HG03025 (cell line): ENCODE data around the gene EEPD1.
A peak's percentile ranks its signal among the peaks of the same experiment; 100 is the strongest.
"Not testable (repeated sequence)": the region's sequence is repeated elsewhere in the genome, so short reads cannot be mapped to it uniquely, and the experiment has no call there.

Source experiments
- ATAC-seq: cut with Tn5 transposase; IDR thresholded peaks from one replicate; pipeline ENCODE4 v1.9.1; 2021; ENCODE audit warnings: mild to moderate bottlenecking, moderate library complexity; ENCODE audit not compliant: unreplicated experiment, low FRiP score

Gene EEPD1

GRCh38 chr7:36152756-36153570 lies at the start of gene EEPD1:
Gene EEPD1 (plus strand): TSS chr7:36153254. CDS start chr7:36154325, 1,071 bp downstream.
- peak; percentile 98 for ATAC-seq

DNA sequence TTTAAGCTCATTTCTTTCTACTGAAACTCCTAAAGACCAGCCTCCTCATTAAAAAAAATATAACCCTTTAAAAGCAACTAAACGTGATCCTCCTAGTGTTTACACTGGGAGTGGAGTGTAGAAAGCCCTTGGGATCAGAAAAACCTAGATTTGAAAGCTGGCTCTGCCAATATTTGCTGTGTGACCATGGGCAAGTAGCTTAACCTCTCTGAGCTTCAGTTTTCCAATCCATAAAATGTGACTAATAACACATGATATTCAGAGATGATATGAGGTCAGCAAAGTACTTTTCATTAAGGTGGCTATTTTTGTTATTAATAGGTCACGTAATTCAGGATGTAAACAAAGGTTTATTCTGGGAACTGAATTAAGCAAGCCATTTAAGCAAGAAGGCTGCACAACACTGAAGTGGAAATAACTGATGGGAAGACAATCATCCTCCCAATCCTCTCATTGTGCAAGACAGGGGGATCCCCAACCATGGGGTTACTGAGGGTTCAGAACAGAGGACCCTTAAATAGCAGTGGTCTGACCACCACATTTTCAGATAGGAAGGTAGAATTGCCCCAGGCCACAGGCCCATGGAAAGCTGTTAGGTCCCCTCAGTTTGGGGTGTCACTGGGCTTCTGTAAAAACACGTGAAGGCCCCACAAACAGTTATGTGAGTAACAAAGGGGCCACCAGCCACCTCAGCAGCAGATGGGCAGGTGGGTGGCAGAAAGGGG lies 49.1 kb upstream of the EEPD1 start:
- no peak for ATAC-seq

DNA sequence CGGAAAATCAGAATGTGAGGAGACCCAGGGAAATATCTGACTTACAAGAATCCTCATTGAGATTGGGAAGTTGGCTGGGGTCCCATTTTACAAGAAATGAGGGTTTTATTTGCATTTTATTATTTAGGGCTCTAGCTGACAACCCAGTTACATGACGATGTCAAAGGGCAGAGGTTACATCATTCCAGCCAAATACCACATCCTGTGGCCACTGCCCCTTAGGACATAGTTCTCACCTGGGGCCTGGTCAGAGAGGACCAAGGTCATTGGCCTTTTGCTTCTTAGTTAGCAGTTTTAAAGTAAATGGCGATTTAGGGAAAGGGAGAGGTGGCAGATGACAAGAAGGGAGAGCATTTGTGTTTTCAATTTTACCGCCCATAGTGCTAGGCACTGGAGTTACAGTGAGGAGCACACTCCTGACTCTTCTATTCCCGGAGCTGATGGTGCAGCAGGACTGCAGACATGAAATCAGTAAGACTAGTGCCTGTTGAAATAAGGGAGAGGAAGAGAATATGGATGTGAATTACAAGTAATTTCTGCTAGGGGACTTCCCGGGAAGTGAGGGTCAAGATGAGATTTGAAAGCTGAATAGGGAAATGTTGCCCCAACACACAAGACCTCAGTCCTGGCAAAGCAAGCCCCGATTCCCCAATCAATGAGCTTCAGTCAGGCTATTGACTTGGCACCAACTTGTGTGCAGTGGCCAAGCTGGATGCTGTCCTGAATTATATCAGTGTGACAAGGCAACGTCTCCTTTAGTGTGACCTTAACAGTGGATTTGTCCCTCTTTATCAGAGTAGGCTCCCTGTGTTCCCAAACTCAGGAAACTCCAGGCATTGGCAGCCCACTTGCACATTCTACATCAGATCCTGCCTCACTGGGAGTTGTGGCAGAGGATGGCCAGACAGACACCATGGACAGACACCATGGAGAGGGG lies 45.8 kb upstream of the EEPD1 start:
- ATAC-seq = not testable (repeated sequence)

GRCh38 chr7:36107926-36108631 lies 45.0 kb upstream of the EEPD1 start:
- ATAC-seq = no peak

- no peak for ATAC-seq
Measured at GRCh38 chr7:36109013-36109627, 43.9 kb upstream of the EEPD1 start.

GRCh38 chr7:36110584-36110983 lies 42.5 kb upstream of the EEPD1 start:
- no peak for ATAC-seq

DNA sequence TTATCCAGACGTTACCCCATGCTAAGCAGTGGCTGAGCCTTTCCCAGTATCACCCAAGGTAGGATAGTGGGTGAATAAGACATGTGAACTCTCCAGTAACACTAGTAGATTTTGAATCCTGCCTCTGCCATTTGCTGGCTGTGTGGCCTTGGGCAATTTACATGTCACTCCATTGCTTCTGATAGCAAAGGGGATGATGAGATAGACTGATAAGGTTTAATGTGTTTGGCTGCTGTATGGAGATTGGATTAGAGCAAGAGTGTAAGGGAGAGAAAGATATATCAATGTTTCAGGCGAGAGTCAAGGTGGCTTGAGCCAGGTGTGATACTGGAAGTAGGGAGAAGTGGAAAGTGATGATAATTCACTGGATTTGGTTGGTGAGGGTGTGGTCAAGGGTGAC lies 40.1 kb upstream of the EEPD1 start:
- ATAC-seq = no peak

GRCh38 chr7:36114355-36114754 lies 38.7 kb upstream of the EEPD1 start:
- ATAC-seq = no peak

- ATAC-seq = peak; percentile 100
Measured at GRCh38 chr7:36115448-36116321, 37.4 kb upstream of the EEPD1 start.

- no peak for ATAC-seq
Measured at GRCh38 chr7:36116347-36117202, 36.5 kb upstream of the EEPD1 start.

- no peak for ATAC-seq
Measured at GRCh38 chr7:36117203-36117840, 35.7 kb upstream of the EEPD1 start.

DNA sequence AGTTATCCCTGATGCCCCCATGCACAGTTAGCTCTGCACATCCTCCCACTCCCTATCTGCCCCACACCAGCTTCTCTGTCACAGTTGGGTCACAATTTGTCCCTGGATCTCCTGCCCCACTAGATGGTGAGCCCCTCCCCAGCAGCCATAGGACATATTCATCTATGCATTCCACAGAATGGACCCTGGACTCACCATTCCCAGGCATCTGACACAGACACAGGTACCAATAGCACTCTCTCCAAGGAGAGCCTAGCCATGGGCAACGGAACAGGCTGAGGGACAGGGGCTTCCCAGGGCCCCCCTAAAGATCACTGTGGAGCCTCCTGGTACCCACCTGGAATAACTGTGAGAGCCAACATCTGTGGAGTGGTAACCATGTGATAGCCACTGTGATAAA lies 34.7 kb upstream of the EEPD1 start:
- no peak for ATAC-seq

GRCh38 chr7:36119005-36119706 lies 33.9 kb upstream of the EEPD1 start:
- no peak for ATAC-seq

- ATAC-seq = not testable (repeated sequence)
Measured at GRCh38 chr7:36119983-36120646, 32.9 kb upstream of the EEPD1 start.

DNA sequence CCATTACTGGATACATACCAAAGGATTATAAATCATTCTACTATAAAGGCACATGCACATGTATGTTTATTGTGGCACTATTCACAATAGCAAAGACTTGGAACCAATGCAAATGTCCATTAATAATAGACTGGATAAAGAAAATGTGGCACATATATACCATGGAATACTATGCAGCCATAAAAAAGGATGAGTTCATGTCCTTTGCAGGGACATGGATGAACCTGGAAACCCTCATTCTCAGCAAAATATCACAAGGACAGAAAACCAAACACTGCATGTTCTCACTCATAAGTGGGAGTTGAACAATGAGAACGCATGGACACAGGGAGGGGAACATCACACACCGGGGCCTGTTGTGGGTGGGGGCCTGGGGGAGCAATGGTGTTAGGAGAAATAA lies 27.4 kb upstream of the EEPD1 start:
- ATAC-seq = not testable (repeated sequence)

DNA sequence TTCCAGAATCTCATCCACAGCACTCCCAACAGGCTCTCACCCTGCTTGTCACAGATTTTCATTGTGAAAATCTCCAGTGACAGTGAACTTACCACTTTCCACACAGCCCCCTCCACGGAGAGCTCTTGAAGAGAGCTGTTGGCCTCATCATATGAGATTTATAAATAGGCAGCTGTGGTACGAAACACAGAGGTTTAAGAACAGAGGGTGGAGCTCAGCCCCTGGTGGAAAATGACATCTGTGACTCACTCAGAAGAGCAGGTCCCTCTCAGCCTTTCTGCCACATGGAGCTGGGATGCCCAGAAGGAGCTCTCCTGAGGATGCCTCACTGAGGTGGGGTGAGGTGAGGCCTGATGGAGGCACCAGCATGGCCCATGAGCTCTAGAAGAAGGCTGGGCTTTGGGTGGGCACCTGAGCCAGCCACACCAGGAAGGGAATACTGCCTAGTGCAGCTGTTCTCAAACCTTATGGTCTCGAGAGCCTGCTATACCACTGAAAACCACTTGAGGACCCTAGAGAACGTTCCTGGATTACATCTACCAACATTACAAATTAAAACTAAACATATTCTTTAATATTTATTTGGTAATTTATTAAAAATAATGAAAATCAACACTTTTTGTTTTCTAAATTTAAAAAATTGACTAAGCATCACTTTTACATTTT lies 25.8 kb upstream of the EEPD1 start:
- peak; percentile 61 for ATAC-seq
